ENCODE measurements around the gene SDHAF2.
"Not testable (repeated sequence)": the region's sequence is repeated elsewhere in the genome, so short reads cannot be mapped to it uniquely, and the experiment has no call there.

SDHAF2 gene

DNA sequence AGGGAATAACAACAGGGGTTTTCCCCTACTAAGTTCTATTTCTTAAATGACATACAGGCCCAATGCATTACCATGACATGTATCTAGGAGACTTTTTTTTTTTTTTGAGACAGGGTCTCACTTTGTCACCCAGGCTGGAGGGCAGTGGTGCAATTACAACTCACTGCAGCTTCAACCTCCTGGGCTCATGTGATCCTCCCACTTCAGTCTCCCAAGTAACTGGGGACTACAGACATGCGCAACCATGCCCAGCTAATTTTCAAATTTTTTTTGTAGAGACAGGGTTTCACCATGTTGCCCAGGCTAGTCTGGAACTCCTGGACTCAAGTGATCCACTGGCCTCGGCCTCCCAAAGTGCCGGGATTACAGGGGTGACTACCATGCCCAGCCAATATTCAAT lies 7.7 kb upstream of the SDHAF2 start:
- in situ Hi-C loops (cut with MboI; ENCODE audit: low sequenced_read_pairs) = no loop called here

DNA sequence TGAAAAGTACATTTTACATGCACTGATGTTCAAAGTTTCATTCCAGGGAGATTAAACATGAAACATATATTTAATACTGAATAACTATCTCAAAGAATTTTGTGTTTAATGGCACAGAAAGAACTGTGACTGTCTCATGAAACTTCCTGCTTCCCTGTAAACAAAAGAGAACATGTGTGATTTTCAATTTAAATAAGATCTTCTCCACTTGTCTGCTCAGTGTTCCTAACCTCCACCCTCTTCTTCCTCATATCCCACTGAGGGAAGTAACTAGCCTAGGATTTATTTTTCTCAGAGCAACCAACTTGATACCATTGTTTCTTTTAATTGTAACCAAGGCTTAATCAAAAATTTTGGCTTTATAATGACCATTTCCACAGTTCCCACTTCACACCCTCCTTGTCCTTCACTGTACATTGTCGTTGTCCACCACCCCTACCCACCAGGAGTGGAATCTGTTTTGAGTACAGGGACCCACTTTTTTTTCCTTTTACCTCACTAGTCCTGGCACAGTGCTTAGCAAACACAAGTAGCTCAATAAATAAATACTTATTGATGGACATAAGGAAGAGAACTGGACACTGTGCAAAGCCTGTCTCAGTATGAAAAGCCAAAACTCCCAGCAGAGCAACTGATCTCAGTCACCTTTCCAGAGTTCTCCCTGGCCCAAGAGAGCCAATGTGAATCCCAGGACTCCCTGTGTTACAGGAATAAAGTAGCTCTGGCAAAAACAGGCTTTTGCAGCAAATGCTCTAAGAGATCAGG lies 4.4 kb upstream of the SDHAF2 start:
- in situ Hi-C loops (cut with MboI; ENCODE audit: low sequenced_read_pairs) = no loop called here

DNA sequence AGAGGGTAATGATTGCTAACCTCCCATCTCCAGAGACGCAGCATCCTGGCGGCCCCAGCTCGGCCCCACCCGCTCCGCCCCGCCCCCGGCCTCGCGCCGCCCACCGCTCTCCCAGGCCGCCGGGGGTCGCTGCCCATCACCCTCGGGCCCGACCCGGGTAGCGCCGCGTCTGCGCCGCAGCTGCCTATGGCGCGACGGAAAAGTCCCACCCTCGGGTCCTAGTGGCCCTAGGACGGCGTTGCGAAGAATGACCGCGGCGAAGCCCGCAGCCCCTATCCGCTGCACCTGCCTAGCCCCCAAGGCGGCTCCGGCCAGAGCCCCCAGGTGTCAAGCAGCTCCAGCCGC lies 606 bp upstream of the SDHAF2 start:
- in situ Hi-C loops (cut with MboI; ENCODE audit: low sequenced_read_pairs) = no loop called here

DNA sequence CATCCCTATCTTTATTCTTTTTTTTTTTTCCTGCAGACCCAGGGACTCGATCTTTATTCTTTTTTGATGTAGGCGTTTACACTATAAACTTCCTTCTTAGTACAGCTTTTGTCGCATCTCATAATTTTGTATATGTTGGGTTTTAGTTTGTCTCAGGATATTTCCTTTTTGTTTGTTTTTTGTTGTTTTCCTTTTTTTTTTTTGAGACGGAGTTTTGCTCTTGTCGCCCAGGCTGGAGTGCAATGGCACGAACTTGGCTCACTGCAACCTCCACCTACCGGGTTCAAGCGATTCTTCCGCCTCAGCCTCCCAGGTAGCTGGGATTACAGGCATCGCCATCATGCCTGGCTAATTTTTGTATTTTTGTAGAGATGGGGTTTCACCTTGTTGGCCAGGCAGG lies 915 bp downstream of the SDHAF2 start:
- in situ Hi-C loops (cut with MboI; ENCODE audit: low sequenced_read_pairs) = not testable (repeated sequence)

DNA sequence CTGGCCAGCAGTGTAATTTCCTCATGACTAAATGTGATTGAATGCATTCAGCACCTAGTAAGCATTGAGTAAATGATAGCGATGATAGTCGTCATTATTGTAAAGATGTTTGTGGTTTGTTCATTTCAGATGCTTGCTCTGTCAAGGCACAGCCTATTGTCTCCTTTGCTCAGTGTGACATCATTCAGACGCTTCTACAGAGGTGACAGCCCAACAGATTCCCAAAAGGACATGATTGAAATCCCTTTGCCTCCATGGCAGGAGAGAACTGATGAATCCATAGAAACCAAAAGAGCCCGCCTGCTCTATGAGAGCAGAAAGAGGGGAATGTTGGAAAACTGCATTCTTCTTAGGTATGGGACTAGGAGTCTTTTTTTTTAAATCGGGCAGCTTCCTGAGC lies 7.6 kb downstream of the SDHAF2 start:
- in situ Hi-C loops (cut with MboI; ENCODE audit: low sequenced_read_pairs) = no loop called here

DNA sequence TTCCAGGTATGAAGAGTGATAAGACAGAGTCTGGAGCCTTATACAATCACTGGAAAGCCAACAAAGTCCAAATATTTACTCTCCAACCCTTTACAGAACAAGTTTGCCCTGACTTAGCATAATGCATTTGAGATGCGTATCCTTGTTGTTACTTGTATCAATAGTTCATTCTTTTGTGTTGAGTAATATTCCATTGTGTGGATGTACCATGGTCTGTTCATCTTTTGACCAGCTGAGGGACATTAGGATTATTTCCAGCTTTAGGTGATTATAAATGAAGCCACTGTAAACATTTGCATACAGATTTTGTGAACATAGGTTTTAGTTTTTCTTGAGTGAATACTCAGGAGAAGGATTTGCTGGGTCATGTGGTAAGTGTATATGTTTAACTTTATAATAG lies 9.7 kb downstream of the SDHAF2 start:
- in situ Hi-C loops (cut with MboI; ENCODE audit: low sequenced_read_pairs) = no loop called here

DNA sequence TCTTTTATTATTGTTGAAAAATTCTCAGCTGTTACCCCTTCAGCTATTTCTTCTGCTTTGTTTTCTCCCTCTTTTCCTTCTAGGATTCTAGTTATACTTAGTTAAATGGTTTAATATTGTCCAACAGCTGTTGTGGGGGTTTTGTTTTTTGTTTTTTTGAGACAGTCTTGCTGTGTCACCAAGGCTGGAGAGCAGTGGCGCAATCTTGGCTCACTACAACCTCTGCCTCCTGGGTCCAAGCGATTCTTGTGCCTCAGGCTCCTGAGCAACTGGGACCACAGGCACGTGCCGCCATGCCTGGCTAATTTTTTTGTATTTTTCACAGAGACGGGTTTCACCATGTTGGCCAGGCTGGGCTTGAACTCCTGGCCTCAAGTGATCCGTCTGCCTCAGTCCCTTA lies 12.7 kb downstream of the SDHAF2 start:
- in situ Hi-C loops (cut with MboI; ENCODE audit: low sequenced_read_pairs) = no loop called here

DNA sequence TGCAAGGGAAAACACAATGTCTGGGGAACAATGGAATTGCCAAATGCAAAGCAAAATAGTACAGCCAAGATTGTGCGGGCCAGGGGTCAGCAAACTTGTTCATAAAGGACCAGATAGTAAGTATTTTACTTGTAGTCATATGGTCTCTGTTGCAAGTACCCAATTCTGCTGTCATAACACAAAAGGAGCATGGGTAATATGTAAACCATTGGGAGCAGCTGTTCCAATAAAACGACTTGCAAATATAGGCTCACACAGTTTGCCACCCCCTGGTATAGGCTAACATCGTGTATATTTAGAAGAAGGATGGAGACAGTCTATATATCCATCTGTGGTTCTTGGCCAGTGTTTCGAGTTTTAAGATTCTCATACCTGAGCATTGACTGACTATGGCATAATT lies 15.6 kb downstream of the SDHAF2 start:
- in situ Hi-C loops (cut with MboI; ENCODE audit: low sequenced_read_pairs) = no loop called here

DNA sequence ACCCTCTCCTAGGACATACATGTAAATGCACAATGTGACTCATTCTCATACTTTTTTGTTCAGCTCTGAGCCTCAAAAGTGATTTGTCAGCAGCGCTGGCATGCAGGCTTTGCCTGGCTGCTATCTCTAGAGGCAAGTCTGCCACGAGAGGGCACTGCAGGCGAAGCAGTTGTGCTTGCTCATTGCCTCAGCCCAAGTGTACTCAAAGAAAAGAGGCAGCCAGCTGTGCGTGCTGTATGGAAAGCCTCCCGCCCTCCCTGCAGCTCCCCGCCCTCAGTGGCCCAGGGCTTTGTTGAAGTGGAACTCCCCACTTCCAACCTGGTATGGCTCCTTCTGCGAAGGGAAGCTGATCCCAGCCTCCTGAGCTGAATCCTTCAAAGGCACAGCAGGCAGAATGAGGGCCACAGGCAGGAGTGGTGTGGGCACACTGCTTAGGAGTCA lies 16.3 kb downstream of the SDHAF2 start:
- in situ Hi-C loops (cut with MboI; ENCODE audit: low sequenced_read_pairs) = no loop called here

DNA sequence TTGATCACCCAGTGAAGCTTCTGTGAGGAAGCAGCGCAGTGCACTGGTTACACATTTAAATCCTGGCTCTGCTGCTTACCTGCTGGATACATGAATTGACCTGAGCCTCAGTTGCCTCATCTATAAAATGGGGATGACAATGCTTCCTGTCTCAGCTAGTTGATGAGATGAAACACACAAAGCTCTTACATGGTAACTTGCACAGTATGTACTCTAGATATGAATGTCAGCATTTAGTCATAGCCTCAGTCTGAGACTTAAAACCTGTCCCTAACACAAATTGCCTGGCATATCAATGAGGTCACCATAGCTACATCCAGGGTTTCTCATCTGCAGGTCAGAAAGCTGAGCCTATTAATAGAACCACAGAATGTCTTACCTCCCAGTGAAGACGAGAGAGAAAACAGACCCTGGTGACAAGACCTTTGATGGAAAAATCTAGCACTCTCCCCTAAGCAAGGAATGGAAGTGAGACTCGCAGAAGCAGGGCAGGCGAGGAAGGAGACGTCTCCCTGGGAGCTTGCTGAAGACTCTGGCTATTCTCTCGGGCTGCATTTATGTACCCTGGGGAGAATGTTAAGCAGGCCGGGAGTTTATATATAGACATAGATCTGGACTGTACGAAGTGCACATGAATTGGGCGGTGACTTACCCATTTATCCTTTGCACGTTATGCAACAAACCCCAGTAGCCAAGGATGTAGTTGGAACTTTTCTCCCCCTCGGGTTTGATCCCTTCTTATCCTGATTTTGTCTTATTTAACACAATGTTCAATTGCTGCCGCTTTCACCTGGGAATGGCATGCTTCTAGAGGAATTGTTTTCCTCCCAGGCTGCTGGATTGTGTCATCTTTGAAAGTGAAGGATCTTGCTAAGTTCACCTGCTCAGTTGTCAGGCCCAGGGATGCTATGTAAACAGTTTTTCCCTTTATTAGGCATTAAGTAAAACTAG lies 18.0 kb downstream of the SDHAF2 start:
- in situ Hi-C loops (cut with MboI; ENCODE audit: low sequenced_read_pairs) = no loop called here

DNA sequence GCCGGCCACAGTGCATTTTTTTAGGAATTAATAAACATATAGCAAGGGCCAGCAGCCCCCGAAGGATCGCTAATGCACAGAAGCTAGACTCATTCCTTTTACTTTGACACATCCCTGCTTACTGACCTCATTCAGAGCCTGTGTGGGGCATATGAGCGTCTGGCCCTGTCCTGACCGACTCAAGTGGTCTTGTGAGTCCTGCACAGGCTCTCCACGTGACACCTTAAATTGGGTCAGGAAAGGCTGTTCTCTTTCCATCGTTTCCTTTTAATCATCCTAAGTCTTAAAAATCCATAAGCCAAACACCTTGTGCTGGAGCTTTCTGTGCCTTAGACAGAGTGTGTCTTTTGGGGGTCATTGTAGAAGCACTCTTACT lies 18.6 kb downstream of the SDHAF2 start:
- in situ Hi-C loops (cut with MboI; ENCODE audit: low sequenced_read_pairs) = no loop called here

DNA sequence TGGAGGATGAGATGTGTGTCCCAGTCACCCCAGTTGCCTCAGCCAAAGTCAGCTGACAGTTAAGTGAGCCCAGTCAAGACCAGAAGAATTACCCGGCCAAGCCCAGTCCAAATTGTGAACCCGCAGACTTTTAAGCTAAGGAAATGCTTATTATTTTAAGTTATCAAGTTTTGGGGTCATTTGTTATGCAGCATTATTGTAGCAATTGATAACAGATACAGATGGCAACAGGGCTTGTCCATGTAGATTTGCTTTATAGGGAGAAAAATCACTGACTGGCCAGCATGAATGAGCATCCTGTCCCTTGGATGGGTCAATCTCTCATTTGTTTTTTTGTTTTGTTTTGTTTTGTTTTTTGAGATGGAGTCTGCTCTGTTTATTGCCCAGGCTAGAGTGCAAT lies 22.9 kb downstream of the SDHAF2 start:
- in situ Hi-C loops (cut with MboI; ENCODE audit: low sequenced_read_pairs) = no loop called here

DNA sequence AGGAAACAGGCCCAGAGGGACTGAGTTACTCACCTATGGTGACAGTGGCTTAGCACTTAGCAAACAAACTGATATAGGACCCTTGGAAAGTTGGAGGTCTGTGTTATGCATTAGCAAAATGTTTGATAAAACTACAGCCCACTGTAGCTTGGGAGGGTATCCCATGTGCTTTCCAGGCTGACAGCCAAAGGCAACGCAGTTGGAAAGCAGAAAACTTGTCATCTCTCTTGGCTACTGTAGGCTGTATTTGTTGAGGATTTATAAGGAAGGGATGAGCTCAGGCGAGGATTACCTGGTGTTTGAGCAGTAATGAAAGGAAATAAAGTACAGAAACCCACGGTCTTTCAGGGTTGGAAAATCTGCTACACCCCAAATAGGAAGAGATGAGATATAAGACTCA lies 23.8 kb downstream of the SDHAF2 start:
- in situ Hi-C loops (cut with MboI; ENCODE audit: low sequenced_read_pairs) = no loop called here

DNA sequence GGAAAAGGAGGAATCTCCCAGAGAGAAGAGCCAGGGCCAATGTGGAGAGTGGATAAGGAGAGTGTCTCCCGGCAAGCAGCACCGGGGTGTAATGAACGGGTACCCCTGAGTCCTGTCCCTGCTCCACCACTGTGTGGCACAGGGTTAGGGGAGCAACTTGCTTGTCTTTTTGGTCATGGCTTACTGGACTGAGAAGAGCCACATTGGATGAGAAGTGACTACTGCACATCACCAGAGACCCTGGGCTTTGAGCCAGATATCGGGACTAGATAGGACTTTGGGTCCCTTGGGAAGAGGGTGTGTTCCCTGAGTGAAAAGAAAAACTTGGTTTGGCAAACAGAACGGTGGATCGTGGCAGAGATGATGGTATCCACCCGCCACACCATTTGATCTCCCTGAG lies 24.6 kb downstream of the SDHAF2 start:
- in situ Hi-C loops (cut with MboI; ENCODE audit: low sequenced_read_pairs) = no loop called here

DNA sequence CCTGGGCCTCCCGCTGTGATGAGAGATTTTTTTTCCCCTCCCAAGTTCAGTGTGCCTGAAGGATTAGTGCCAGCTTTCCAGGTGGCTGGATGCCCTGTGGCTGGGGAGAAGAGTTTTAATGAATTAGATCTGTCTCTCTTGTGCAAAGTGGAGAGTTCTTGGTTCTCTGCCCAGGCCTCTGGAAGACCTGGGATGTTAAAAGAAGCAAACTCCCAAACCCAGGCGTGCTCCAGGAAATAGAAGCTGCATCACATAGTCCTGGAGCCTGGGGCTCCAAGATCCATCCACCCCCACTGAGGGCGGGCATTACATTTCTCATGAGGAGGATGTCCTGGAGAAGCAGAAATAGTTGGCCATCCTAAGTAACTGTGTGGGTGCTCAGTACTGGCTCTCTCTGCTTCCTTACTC lies 30.6 kb downstream of the SDHAF2 start:
- in situ Hi-C loops (cut with MboI; ENCODE audit: low sequenced_read_pairs) = no loop called here

DNA sequence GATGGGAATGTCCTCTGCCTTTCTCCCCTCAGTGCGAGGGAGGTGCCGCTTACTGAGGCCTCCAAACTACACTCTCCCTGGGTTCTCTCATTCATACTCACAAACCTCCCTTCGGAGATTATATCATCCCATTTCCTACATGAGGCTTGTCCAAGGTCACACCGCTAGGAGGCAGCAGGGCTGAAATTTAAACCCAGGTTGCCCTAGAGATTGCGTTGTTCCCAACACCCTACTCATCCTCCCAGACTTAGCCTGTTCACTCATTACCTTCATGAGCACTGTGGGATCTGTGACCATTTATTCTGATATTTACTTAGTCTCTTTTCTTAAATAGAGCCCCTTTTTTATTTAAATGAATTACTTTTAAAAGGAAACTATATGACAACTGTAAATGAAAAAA lies 31.1 kb downstream of the SDHAF2 start:
- in situ Hi-C loops (cut with MboI; ENCODE audit: low sequenced_read_pairs) = no loop called here

DNA sequence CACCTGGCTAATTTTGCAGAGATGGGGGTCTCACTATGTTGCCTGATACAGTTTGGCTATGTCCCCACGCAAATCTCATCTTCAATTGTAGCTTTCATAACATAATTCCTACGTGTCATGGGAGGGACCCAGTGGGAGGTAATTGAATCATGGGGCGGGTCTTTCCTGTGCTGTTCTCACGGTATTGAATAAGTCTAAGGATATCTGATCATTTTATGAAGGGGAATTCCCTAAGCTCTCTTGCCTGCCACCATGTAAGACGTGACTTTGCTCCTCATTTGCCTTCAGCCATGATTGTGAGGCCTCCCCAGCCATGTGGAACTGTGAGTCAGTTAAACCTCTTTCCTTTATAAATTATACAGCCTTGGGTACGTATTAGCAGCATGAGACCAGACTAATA lies 37.7 kb downstream of the SDHAF2 start:
- in situ Hi-C loops (cut with MboI; ENCODE audit: low sequenced_read_pairs) = not testable (repeated sequence)

DNA sequence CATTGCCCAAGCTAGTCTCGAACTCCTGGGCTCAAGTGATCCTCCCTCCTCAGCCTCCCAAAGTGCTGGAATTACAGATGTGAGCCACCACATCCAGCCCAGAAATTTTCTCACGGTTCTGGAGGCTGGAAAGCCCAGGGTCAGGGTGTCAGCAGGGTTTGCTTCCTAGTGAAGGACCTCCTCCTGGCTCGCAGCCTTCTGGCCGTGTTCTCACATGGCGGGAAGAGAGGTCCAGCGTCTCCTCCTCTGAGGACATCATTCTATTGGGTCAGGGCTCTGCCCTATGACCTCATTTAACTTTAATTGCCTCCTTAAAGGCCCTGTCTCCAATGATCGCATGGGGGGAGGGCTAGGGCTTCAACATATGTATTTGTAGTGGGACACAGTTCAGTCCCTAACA lies 38.1 kb downstream of the SDHAF2 start:
- in situ Hi-C loops (cut with MboI; ENCODE audit: low sequenced_read_pairs) = no loop called here

DNA sequence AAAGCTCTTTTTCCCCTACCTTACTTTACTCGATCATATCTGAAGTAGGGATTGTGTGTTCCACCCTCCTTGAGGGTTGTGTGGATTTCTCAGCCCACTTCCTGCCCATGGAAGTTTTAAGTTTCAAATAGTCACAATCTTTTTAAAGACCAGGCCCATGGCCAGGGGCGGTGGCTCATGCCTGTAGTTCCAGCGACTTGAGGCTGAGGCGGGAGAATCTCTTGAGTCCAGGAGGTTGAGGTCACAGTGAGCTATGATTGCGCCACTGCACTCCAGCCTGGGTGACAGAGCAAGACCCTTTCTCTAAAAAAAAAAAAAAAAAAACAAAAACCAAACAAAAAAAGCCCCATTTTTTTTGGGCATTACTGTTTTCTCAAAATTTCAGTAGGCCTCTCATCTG lies 42.4 kb downstream of the SDHAF2 start:
- in situ Hi-C loops (cut with MboI; ENCODE audit: low sequenced_read_pairs) = no loop called here

DNA sequence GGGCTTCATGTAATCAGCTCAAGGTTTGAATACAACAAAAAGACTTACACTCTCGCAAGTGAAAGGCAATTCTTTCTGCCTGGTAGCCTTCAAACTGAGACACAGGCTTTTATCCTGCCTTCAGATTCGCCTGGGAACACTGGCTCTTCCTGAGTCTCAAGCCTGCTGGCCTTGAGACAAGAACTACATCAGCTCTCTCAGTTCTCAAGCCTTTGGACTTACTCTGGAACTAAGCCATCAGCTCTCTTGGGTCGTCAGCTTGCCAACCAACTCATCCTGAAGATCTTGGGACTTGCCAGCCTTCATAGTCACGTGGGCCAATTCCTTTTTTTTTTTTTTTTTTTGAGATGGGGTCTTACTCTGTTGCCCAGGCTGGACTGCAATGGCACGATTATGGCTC lies 42.9 kb downstream of the SDHAF2 start:
- in situ Hi-C loops (cut with MboI; ENCODE audit: low sequenced_read_pairs) = no loop called here

DNA sequence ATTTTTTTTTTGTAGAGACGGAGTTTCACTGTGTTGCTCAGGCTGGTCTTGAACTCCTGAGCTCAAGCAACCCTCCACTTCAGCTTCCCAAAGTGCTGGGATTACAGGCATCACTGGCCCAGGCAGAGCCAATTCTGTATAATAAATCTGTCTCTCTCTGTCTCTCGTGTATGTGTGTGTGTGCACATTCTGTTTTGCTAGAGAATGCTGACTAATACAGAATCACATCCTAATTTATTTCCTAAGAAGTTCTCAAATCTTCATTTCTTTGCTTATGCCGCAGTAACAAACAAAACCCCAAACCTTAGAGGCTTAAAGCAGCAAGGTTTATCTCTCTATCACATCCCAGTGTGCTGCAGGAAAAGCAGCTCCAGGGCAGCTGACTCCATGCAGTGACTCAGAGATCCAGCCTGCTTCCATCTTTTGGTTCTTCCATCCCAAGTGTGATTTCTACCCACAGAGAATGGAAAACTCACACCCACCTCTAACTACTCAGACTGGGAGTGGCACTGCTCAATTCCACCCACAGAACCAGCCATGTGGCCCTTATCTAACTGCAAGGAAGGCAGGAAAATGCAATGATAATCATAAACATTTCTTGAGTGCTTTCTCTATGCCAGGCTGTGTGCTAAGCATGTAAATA lies 43.6 kb downstream of the SDHAF2 start:
- in situ Hi-C loops (cut with MboI; ENCODE audit: low sequenced_read_pairs) = no loop called here
